NCI-H1105 (cell line): ENCODE results near the gene ASTN1.
A peak's percentile ranks its signal among the peaks of the same experiment; 100 is the strongest.

Source experiments
- DNase-seq: peaks from one replicate; lab custom pipeline; 2025; lab: John Stamatoyannopoulos, UW

The ASTN1 gene

GRCh38 chr1:176878750-176879536, 285.6 kb downstream of the ASTN1 start:
- DNase-seq, result no peak

- DNase-seq, result no peak
Observed at GRCh38 chr1:176877557-176877956, 287.0 kb downstream of the ASTN1 start.

- DNase-seq, result no peak
Observed at GRCh38 chr1:176876966-176877515, 287.5 kb downstream of the ASTN1 start.

- DNase-seq, result no peak
Observed at GRCh38 chr1:176869577-176869976, 294.9 kb downstream of the ASTN1 start.

GRCh38 chr1:176866011-176866714, 298.3 kb downstream of the ASTN1 start:
- no peak for DNase-seq

- DNase-seq, result no peak
Observed at GRCh38 chr1:176864211-176864610, 300.3 kb downstream of the ASTN1 start.

- DNase-seq, result no peak
Observed at GRCh38 chr1:176863613-176864012, 300.9 kb downstream of the ASTN1 start.

- no peak for DNase-seq
Observed at GRCh38 chr1:176858433-176858916, 306.0 kb downstream of the ASTN1 start.

- DNase-seq, result no peak
Observed at GRCh38 chr1:176857632-176858031, 306.9 kb downstream of the ASTN1 start.

- DNase-seq, result peak; percentile 25
Observed at GRCh38 chr1:176854758-176855745, 309.5 kb downstream of the ASTN1 start.

GRCh38 chr1:176854121-176854520, 310.4 kb downstream of the ASTN1 start:
- no peak for DNase-seq

GRCh38 chr1:176853503-176853902, 311.0 kb downstream of the ASTN1 start:
- DNase-seq, result no peak

- no peak for DNase-seq
Observed at GRCh38 chr1:176852124-176852523, 312.4 kb downstream of the ASTN1 start.

- no peak for DNase-seq
Observed at GRCh38 chr1:176850871-176851270, 313.6 kb downstream of the ASTN1 start.

- no peak for DNase-seq
Observed at GRCh38 chr1:176849281-176849680, 315.2 kb downstream of the ASTN1 start.

- no peak for DNase-seq
Observed at GRCh38 chr1:176847052-176847451, 317.5 kb downstream of the ASTN1 start.

GRCh38 chr1:176843352-176844297, 320.9 kb downstream of the ASTN1 start:
- peak; percentile 12 for DNase-seq

- no peak for DNase-seq
Observed at GRCh38 chr1:176841238-176841637, 323.3 kb downstream of the ASTN1 start.

GRCh38 chr1:176839216-176839615, 325.3 kb downstream of the ASTN1 start:
- no peak for DNase-seq

GRCh38 chr1:176838276-176838995, 326.1 kb downstream of the ASTN1 start:
- no peak for DNase-seq
